ENCODE data around the gene FCRL1. TPM values are rescaled to one million over a fixed set of nuclear protein-coding genes. Genes with fewer than 3 reads are reported as not detected.

Gene FCRL1
- total and polyA plus RNA-seq, 2 donors (not counting 3 experiments of a cell fraction or from before 2014, with no cell fraction given), result not detected

- Histone ChIP-seq H3K27me3 (ENCODE audit: control insufficient read depth in 2 of 2, insufficient read depth in 2 of 2, low read length in 2 of 2) (no peaks in the 10 kb centered on the region), H3K4me2 (ENCODE audit: insufficient read depth, low read length) (no peak overlapping the region), H3K9me1 (replicated peaks; ENCODE audit: control insufficient read depth, extremely low read depth, insufficient read depth, low read length) (no peaks in the 10 kb centered on the region), H3K4me3 (replicated peaks in 1 of 3; ENCODE audit: insufficient read depth in 1 of 3, low read depth in 1 of 3, low read length in 3 of 3) (no peak overlapping the region), H4K20me1 (replicated peaks; ENCODE audit: control insufficient read depth, extremely low read depth, insufficient read depth, low read length) (no peaks in the 10 kb centered on the region), H3K9me3 (replicated peaks; ENCODE audit: control insufficient read depth, insufficient read depth, low read length) (no peaks in the 10 kb centered on the region), H3K79me2 (ENCODE audit: control insufficient read depth, insufficient read depth, low read length) (no peaks in the 10 kb centered on the region), H3K4me1 (ENCODE audit: control insufficient read depth, extremely low read depth, insufficient read depth, low read length) (no peaks in the 10 kb centered on the region), H3K9ac (replicated peaks; ENCODE audit: extremely low read depth, insufficient read depth, low read length) (no peak overlapping the region), H3K36me3 (ENCODE audit: control insufficient read depth in 2 of 2, extremely low read depth in 1 of 2, insufficient read depth in 2 of 2, low read length in 2 of 2) (no peaks in the 10 kb centered on the region), H2AFZ (ENCODE audit: low read depth, low read length) (no peak overlapping the region), H3K27ac (ENCODE audit: insufficient read depth, low read depth, low read length) (no peak overlapping the region)
- BruUV-seq (replicated peaks), result no TSS peak
- no peak for FAIRE-seq
- TF ChIP-seq CTCF (IDR thresholded peaks at IDR 0.05; ENCODE audit: extremely low read depth in 1 of 2, insufficient read depth in 1 of 2, low read depth in 1 of 2, low read length in 2 of 2) (peak in 1 of 2 donors; percentile 4), EZH2 (IDR thresholded peaks at IDR 0.05; ENCODE audit: borderline replicate concordance, low read depth, low read length, severe bottlenecking) (no peak)
- POLR2A ChIA-PET, result no interaction called here
- DNase-seq (ENCODE audit: low read depth, low spot score), result no peak
- intact Hi-C loops (cut with micrococcal nuclease) (loop anchor here (2.0 kb wide), 1 partner anchor 354 kb away; no protein-coding TSS in a partner anchor), dilution Hi-C loops (cut with MboI; ENCODE audit: extremely low pct_ligation_motif_present, low sequenced_read_pairs) (no loop called here)
- CTCF ChIA-PET, result no interaction called here
Measured at GRCh38 chr1:157770442-157771043, 49.4 kb downstream of the FCRL1 start.

DNA sequence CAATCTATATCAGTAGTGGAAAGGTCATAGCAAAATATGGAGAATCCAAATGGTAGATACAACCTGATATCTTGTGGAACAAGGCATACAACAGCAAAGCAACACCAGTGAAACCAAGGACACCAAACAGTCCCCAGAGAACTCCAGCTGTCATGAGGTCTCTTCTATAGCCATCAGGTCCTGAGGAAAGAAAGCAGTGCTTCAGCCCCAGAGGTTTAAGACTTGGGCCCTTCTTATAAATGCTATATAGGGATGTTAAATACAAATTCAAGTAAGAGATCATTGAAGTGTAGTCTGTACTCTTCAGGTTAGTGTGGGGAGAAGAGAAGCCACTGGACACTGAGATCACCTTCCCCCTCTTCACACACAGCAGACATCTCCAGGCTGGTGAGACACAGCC lies 53.1 kb downstream of the FCRL1 start:
- Histone ChIP-seq H3K9ac (replicated peaks; ENCODE audit: extremely low read depth, insufficient read depth, low read length) (no peak overlapping the region), H4K20me1 (replicated peaks; ENCODE audit: control insufficient read depth, extremely low read depth, insufficient read depth, low read length) (no peaks in the 10 kb centered on the region), H3K4me2 (ENCODE audit: insufficient read depth, low read length) (no peak overlapping the region), H3K27ac (ENCODE audit: insufficient read depth, low read depth, low read length) (no peak overlapping the region), H2AFZ (ENCODE audit: low read depth, low read length) (no peak overlapping the region), H3K9me1 (replicated peaks; ENCODE audit: control insufficient read depth, extremely low read depth, insufficient read depth, low read length) (no peaks in the 10 kb centered on the region), H3K9me3 (replicated peaks; ENCODE audit: control insufficient read depth, insufficient read depth, low read length) (no peaks in the 10 kb centered on the region), H3K4me1 (ENCODE audit: control insufficient read depth, extremely low read depth, insufficient read depth, low read length) (no peaks in the 10 kb centered on the region), H3K79me2 (ENCODE audit: control insufficient read depth, insufficient read depth, low read length) (no peaks in the 10 kb centered on the region), H3K36me3 (ENCODE audit: control insufficient read depth in 2 of 2, extremely low read depth in 1 of 2, insufficient read depth in 2 of 2, low read length in 2 of 2) (no peaks in the 10 kb centered on the region), H3K4me3 (replicated peaks in 1 of 3; ENCODE audit: insufficient read depth in 1 of 3, low read depth in 1 of 3, low read length in 3 of 3) (no peak overlapping the region), H3K27me3 (ENCODE audit: control insufficient read depth in 2 of 2, insufficient read depth in 2 of 2, low read length in 2 of 2) (no peaks in the 10 kb centered on the region)
- no peak for FAIRE-seq
- dilution Hi-C loops (cut with MboI; ENCODE audit: extremely low pct_ligation_motif_present, low sequenced_read_pairs), result no loop called here
- ChIA-PET POLR2A (no interaction called here), CTCF (no interaction called here)
- intact Hi-C loops (cut with micrococcal nuclease), result no loop called here
- no peak for DNase-seq (ENCODE audit: low read depth, low spot score)
- BruUV-seq (replicated peaks), result no TSS peak
- TF ChIP-seq POLR2A (IDR thresholded peaks at IDR 0.05; ENCODE audit: low read depth, low read length), result no peak
- no peak for TF ChIP-seq FOS (IDR thresholded peaks at IDR 0.05; ENCODE audit: borderline replicate concordance, insufficient read depth, low read length)
- no peak for TF ChIP-seq GATA2 (IDR thresholded peaks at IDR 0.05; ENCODE audit: insufficient read depth, insufficient read length, low read depth, low read length)
- TF ChIP-seq EZH2 (IDR thresholded peaks at IDR 0.05; ENCODE audit: borderline replicate concordance, low read depth, low read length, severe bottlenecking), result no peak
- TF ChIP-seq JUN (IDR thresholded peaks at IDR 0.05; ENCODE audit: borderline replicate concordance, insufficient read depth, insufficient read length, low read depth), result no peak
- TF ChIP-seq, protein P1, sequence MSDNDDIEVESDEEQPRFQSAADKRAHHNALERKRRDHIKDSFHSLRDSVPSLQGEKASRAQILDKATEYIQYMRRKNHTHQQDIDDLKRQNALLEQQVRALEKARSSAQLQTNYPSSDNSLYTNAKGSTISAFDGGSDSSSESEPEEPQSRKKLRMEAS (IDR thresholded peaks at IDR 0.05; ENCODE audit: insufficient read depth, insufficient read length), result no peak
- no peak for TF ChIP-seq MYC (IDR thresholded peaks at IDR 0.05; ENCODE audit: low read depth, low read length)
- no peak for TF ChIP-seq POLR2AphosphoS5 (IDR thresholded peaks at IDR 0.05; ENCODE audit: insufficient read depth, low read depth, low read length)
- no peak for TF ChIP-seq CTCF (IDR thresholded peaks at IDR 0.05; ENCODE audit: extremely low read depth in 1 of 2, insufficient read depth in 1 of 2, low read depth in 1 of 2, low read length in 2 of 2)
